Thoracic aorta (tissue), 2 donors: ENCODE data around the gene HAND1. TPM values are rescaled to one million over a fixed set of nuclear protein-coding genes. Genes with fewer than 3 reads are reported as not detected.

ENCODE experiments used
- ATAC-seq: fragments of 150-250 bp; one replicate; pipeline ENCODE4 v1.8.0; 2017; ENCODE audit warnings: low read depth; ENCODE audit not compliant: insufficient number of reproducible peaks, low FRiP score
- DNase-seq: peaks from one replicate; pipeline ENCODE4 v3.0.0-alpha.2; 2020; ENCODE audit warnings: low spot score
- H3K27ac ChIP-seq, 2 donors: fragments of 200-600 bp; sonication (generic); 1 replicate in 1 of 2; 2 replicates in 1 of 2; pipeline ENCODE4 v1.5.1; 2016; ENCODE audit warnings: mild to moderate bottlenecking in 2 of 2, moderate library complexity in 2 of 2
- H3K27me3 ChIP-seq: fragments of 200-600 bp; sonication (generic); replicated peaks from 2 replicates; pipeline ENCODE4 v1.6.0; 2016; ENCODE audit warnings: mild to moderate bottlenecking; ENCODE audit not compliant: insufficient read depth
- H3K36me3 ChIP-seq: fragments of 200-600 bp; sonication (generic); one replicate; pipeline ENCODE4 v1.5.1; 2016
- H3K4me1 ChIP-seq, 2 donors: fragments of 200-600 bp; sonication (generic); 1 replicate in 1 of 2; 2 replicates in 1 of 2; pipeline versions ENCODE4 v1.5.1 to v1.6.0; 2016; ENCODE audit warnings: low read depth in 2 of 2, mild to moderate bottlenecking in 1 of 2; ENCODE audit not compliant: control insufficient read depth in 1 of 2
- H3K4me3 ChIP-seq: fragments of 200-600 bp; sonication (generic); 2 replicates; pipeline ENCODE4 v1.5.1; 2016; ENCODE audit warnings: mild to moderate bottlenecking
- H3K9me3 ChIP-seq: fragments of 200-600 bp; sonication (generic); 2 replicates; pipeline ENCODE4 v1.5.1; 2016
- CTCF ChIP-seq: fragments of 200-600 bp; sonication (generic); IDR thresholded peaks from one replicate; pipeline ENCODE4 v1.5.1; 2019; ENCODE audit warnings: antibody characterized with exemption
- total RNA-seq, 2 donors: library from RNA; depleted of rRNA; stranded (reverse); fragments of >200 nt; gene quantifications; one replicate each; pipeline versions ENCODE4 v1.1.0 to v1.2.3, GENCODE V29; 2016

The HAND1 gene
- total RNA-seq, 2 donors from 2014 or later = not detected

GRCh38 chr5:154487541-154487940 is 9.5 kb upstream of the HAND1 start:
- Histone ChIP-seq H3K4me1 (no peaks in the 10 kb centered on the region), H3K9me3 (no peaks in the 10 kb centered on the region)

GRCh38 chr5:154486427-154486866 is 8.4 kb upstream of the HAND1 start:
- no peak overlapping the region for H3K4me3 ChIP-seq
- no peaks in the 10 kb centered on the region for H3K36me3 ChIP-seq
- no peak overlapping the region for H3K27ac ChIP-seq
- ATAC-seq (no peak), DNase-seq (no peak)
- H3K27me3 ChIP-seq = peaks cover 50% of the 10 kb centered on the region
- no peak for TF ChIP-seq CTCF
- H3K4me1 ChIP-seq = no peaks in the 10 kb centered on the region
- H3K9me3 ChIP-seq = no peaks in the 10 kb centered on the region

More at GRCh38 chr5:154487541-154487940, 9.5 kb upstream of the HAND1 start:
- DNase-seq = no peak
- Histone ChIP-seq H3K27me3 (peaks cover 43% of the 10 kb centered on the region), H3K27ac (no peak overlapping the region), H3K36me3 (no peaks in the 10 kb centered on the region), H3K4me3 (no peak overlapping the region)
- TF ChIP-seq CTCF = no peak
- ATAC-seq = no peak

GRCh38 chr5:154485850-154486426 is 7.9 kb upstream of the HAND1 start:
- Histone ChIP-seq H3K9me3 (no peaks in the 10 kb centered on the region), H3K27me3 (peaks cover 55% of the 10 kb centered on the region), H3K36me3 (no peaks in the 10 kb centered on the region), H3K4me3 (no peak overlapping the region), H3K4me1 (no peaks in the 10 kb centered on the region), H3K27ac (no peak overlapping the region)
- ATAC-seq (no peak), DNase-seq (no peak)
- no peak for TF ChIP-seq CTCF

GRCh38 chr5:154485096-154485491 is 7.1 kb upstream of the HAND1 start:
- H3K4me1 ChIP-seq = no peaks in the 10 kb centered on the region
- H3K36me3 ChIP-seq = no peaks in the 10 kb centered on the region
- no peak overlapping the region for H3K27ac ChIP-seq
- H3K9me3 ChIP-seq = no peaks in the 10 kb centered on the region
- TF ChIP-seq CTCF = no peak
- DNase-seq (no peak), ATAC-seq (no peak)
- H3K4me3 ChIP-seq = no peak overlapping the region
- H3K27me3 ChIP-seq = peaks cover 64% of the 10 kb centered on the region

- TF ChIP-seq CTCF = no peak
- DNase-seq (no peak), ATAC-seq (no peak)
- H3K9me3 ChIP-seq = no peaks in the 10 kb centered on the region
- H3K27ac ChIP-seq = no peak overlapping the region
- H3K27me3 ChIP-seq = peaks cover 69% of the 10 kb centered on the region
- H3K4me3 ChIP-seq = no peak overlapping the region
- H3K4me1 ChIP-seq = peaks cover 0 to 2% of the 10 kb centered on the region in 2 donors
- no peaks in the 10 kb centered on the region for H3K36me3 ChIP-seq
Measured at GRCh38 chr5:154484393-154485095, 6.5 kb upstream of the HAND1 start.
